HepG2 (cell line): Measurements from ENCODE around the gene RRAS. TPM values are rescaled to one million over a fixed set of nuclear protein-coding genes. Genes with fewer than 3 reads are reported as not detected.

ENCODE experiments used
- ATAC-seq: fragments of 200-7000 bp; cut with Tn5 transposase; 3 replicates; pipeline ENCODE4 v1.9.1; 2020; ENCODE audit warnings: mild to moderate bottlenecking, moderate library complexity
- BruUV-seq: library from RNA; stranded (reverse); fragments of 400-500 nt; replicated peaks from 2 replicates; lab custom pipeline; 2021; lab: Mats Ljungman, UMichigan
- CTCF ChIA-PET: fragments of 300-600 bp; formaldehyde crosslinking; extraction: SDS; loops from one replicate; lab custom pipeline; 2021; ENCODE audit warnings: low total read pairs, inconsistent platforms, low intra/inter-chr PET ratio; lab: Yijun Ruan, JAX
- POLR2A ChIA-PET: fragments of 350-600 bp; sonication (Branson Sonifier 250); formaldehyde crosslinking; loops from one replicate; lab custom pipeline; 2020; ENCODE audit warnings: antibody characterized with exemption, inconsistent platforms; lab: Yijun Ruan, JAX
- DNase-seq: peaks from one replicate; pipeline ENCODE4 v3.0.0-alpha.2; 2015; ENCODE audit warnings: low spot score
- FAIRE-seq: peaks from 3 replicates; lab custom pipeline; 2011; peaks lifted over from hg19 to GRCh38; lab: Jason Lieb, UNC
- H2AFZ ChIP-seq: one replicate; pipeline ENCODE4 v1.6.1; 2011; ENCODE audit warnings: low read length, inconsistent platforms
- H3K27ac ChIP-seq: fragments of 300-600 bp; 3 replicates; pipeline ENCODE4 v1.8.0; 2011; ENCODE audit warnings: mixed run types, mild to moderate bottlenecking, mixed read lengths, low read length, inconsistent platforms; ENCODE audit not compliant: insufficient read depth; ENCODE audit errors: extremely low read length
- H3K27me3 ChIP-seq, 2 experiments: fragments of 200-600 bp in 1 of 2; 2 replicates in 1 of 2; 3 replicates in 1 of 2; pipeline versions ENCODE4 v1.6.0 to v1.8.0; 2011; ENCODE audit warnings: low read length in 2 of 2, mild to moderate bottlenecking in 2 of 2, moderate library complexity in 2 of 2, inconsistent platforms in 1 of 2; ENCODE audit not compliant: insufficient read depth in 2 of 2, control insufficient read depth in 1 of 2
- H3K36me3 ChIP-seq, 2 experiments: fragments of 200-600 bp in 1 of 2; replicated peaks in 1 of 2; 2 replicates in 1 of 2; 3 replicates in 1 of 2; pipeline versions ENCODE4 v1.5.1 to v1.8.0; 2011; ENCODE audit warnings: low read length in 2 of 2, inconsistent platforms in 1 of 2; ENCODE audit not compliant: insufficient read depth in 2 of 2, control insufficient read depth in 1 of 2
- H3K4me1 ChIP-seq: 2 replicates; pipeline ENCODE4 v1.5.1; 2012; ENCODE audit warnings: low read length, inconsistent platforms; ENCODE audit not compliant: insufficient read depth
- H3K4me2 ChIP-seq: 2 replicates; pipeline ENCODE4 v1.6.0; 2011; ENCODE audit warnings: low read depth, low read length, inconsistent platforms
- H3K4me3 ChIP-seq, 3 experiments: fragments of 200-600 bp in 1 of 3; sonication (generic), shearing (Covaris generic) in 1 of 3; replicated peaks in 1 of 3; 2 replicates each; pipeline ENCODE4 v1.5.1; 2011 to 2016; ENCODE audit warnings: low read length in 3 of 3, inconsistent platforms in 2 of 3, low read depth in 2 of 3, mild to moderate bottlenecking in 2 of 3, control low read depth in 1 of 3, mixed read lengths in 1 of 3; ENCODE audit not compliant: insufficient read depth in 1 of 3
- H3K79me2 ChIP-seq: one replicate; pipeline ENCODE4 v1.6.1; 2011; ENCODE audit warnings: low read length, inconsistent platforms; ENCODE audit not compliant: insufficient read depth
- H3K9ac ChIP-seq: 2 replicates; pipeline ENCODE4 v1.6.0; 2011; ENCODE audit warnings: mild to moderate bottlenecking, low read depth, low read length, inconsistent platforms; ENCODE audit not compliant: insufficient read depth
- H3K9me3 ChIP-seq: 2 replicates; pipeline ENCODE4 v1.5.1; 2012; ENCODE audit warnings: mild to moderate bottlenecking, low read length
- H4K20me1 ChIP-seq: 2 replicates; pipeline ENCODE4 v1.6.0; 2011; ENCODE audit warnings: inconsistent platforms, mild to moderate bottlenecking, low read length, moderate library complexity; ENCODE audit not compliant: insufficient read depth
- ARNTL ChIP-seq: sonication (generic); formaldehyde crosslinking; IDR thresholded peaks from 2 replicates; pipeline ENCODE4 v1.4.0; 2020; ENCODE audit warnings: mild to moderate bottlenecking, missing genetic modification reagents
- ATF6 ChIP-seq: sonication (generic); formaldehyde crosslinking; conservative IDR thresholded peaks from 2 replicates; pipeline ENCODE4 v1.4.0; 2020; ENCODE audit warnings: missing genetic modification reagents
- CSRNP1 ChIP-seq: sonication (generic); formaldehyde crosslinking; IDR thresholded peaks from 2 replicates; pipeline ENCODE4 v1.8.1; 2023; ENCODE audit warnings: mild to moderate bottlenecking, missing genetic modification reagents
- FOSL2 ChIP-seq: sonication (generic); formaldehyde crosslinking; IDR thresholded peaks from 2 replicates; pipeline ENCODE4 v1.4.0; 2020; ENCODE audit warnings: missing genetic modification reagents
- HOMEZ ChIP-seq: IDR thresholded peaks from 2 replicates; pipeline ENCODE4 v1.6.1; 2016; ENCODE audit warnings: low read depth
- MAX ChIP-seq: IDR thresholded peaks from 2 replicates; pipeline ENCODE4 v1.6.1; 2012; ENCODE audit warnings: inconsistent platforms
- MED1 ChIP-seq: sonication (generic); formaldehyde crosslinking; IDR thresholded peaks from 2 replicates; pipeline ENCODE4 v1.4.0; 2020; ENCODE audit warnings: missing genetic modification reagents
- MXI1 ChIP-seq: IDR thresholded peaks from 3 replicates; pipeline ENCODE4 v1.6.1; 2012; ENCODE audit warnings: low read depth, low read length, inconsistent platforms, borderline replicate concordance
- PHF8 ChIP-seq: sonication (generic); formaldehyde crosslinking; IDR thresholded peaks from 2 replicates; pipeline ENCODE4 v1.5.0; 2020; ENCODE audit warnings: missing genetic modification reagents
- POLR2A ChIP-seq, 2 experiments: IDR thresholded peaks; 2 replicates each; pipeline ENCODE4 v1.6.1; 2011; ENCODE audit warnings: low read depth in 2 of 2, low read length in 2 of 2, mild to moderate bottlenecking in 1 of 2, moderate library complexity in 1 of 2; ENCODE audit not compliant: insufficient read depth in 1 of 2
- POLR2G ChIP-seq: fragments of 200-400 bp; formaldehyde crosslinking; IDR thresholded peaks from 2 replicates; pipeline ENCODE4 v1.6.1; 2018; ENCODE audit warnings: mild to moderate bottlenecking, low read depth, low read length, moderate library complexity
- SPEN ChIP-seq: sonication (generic); formaldehyde crosslinking; IDR thresholded peaks from 2 replicates; pipeline ENCODE4 v1.5.1; 2020; ENCODE audit warnings: low read depth, mild to moderate bottlenecking, missing genetic modification reagents
- YEATS2 ChIP-seq: sonication (generic); formaldehyde crosslinking; IDR thresholded peaks from 2 replicates; pipeline ENCODE4 v1.4.0; 2020; ENCODE audit warnings: missing genetic modification reagents, borderline replicate concordance
- ZNF264 ChIP-seq: sonication (generic); formaldehyde crosslinking; IDR thresholded peaks from 2 replicates; pipeline ENCODE4 v1.4.0; 2020; ENCODE audit warnings: missing genetic modification reagents
- ZNF768 ChIP-seq: sonication (generic); formaldehyde crosslinking; IDR thresholded peaks from 2 replicates; pipeline ENCODE4 v1.4.0; 2020; ENCODE audit warnings: missing genetic modification reagents
- WGBS: methylation state at CpG from one replicate; pipeline ENCODE4 v1.1.6; 2017; ENCODE audit warnings: low lambda C conversion rate; 5-methylcytosine and 5-hydroxymethylcytosine counted together
- in situ Hi-C: cut with HindIII; loops from 2 replicates; pipeline ENCODE4 v1.10.0; 2017; ENCODE audit warnings: low pct_unique_long_range_greater_than_20kb; ENCODE audit not compliant: extremely low pct_ligation_motif_present
- intact Hi-C: fragments of 100-400 bp; cut with micrococcal nuclease; formaldehyde crosslinking; loops from one replicate; pipeline ENCODE4 v1.10.0; 2022; ENCODE audit not compliant: unreplicated experiment
- polyA plus RNA-seq, 8 experiments: library from polyadenylated mRNA; depleted of rRNA in 3 of 8; stranded (reverse) in 7 of 8; unstranded in 1 of 8; fragments of >200 nt; fragmentation: Illumina TruSeq in 4 of 8; extraction: Trizol in 4 of 8; gene quantifications; 2 replicates each; pipeline versions ENCODE4 v1.2.1 to v1.2.3, GENCODE V29; 2011 to 2016; ENCODE audit warnings: low read depth in 4 of 8, missing spikeins in 1 of 8, mixed read lengths in 1 of 8; ENCODE audit not compliant: insufficient read depth in 1 of 8
- total RNA-seq, 5 experiments: library from RNA; depleted of rRNA; stranded (reverse); fragments of >200 nt; fragmentation: Illumina TruSeq; extraction: Trizol; gene quantifications; 2 replicates each; pipeline ENCODE4 v1.2.3, GENCODE V29; 2016; ENCODE audit warnings: low read depth in 1 of 5
- TF ChIP-seq, protein P1 (sequence below): sonication (generic); formaldehyde crosslinking; IDR thresholded peaks from 2 replicates; pipeline ENCODE4 v1.4.0; 2020; ENCODE audit warnings: low read depth, mild to moderate bottlenecking, missing genetic modification reagents
- TF ChIP-seq, protein P2 (sequence below): sonication (generic); formaldehyde crosslinking; IDR thresholded peaks from 2 replicates; pipeline ENCODE4 v1.4.0; 2020; ENCODE audit warnings: mild to moderate bottlenecking, missing genetic modification reagents

Gene RRAS
- total and polyA plus RNA-seq, 2 of the 13 experiments (the other 11 are each of a cell fraction or from before 2014, with no cell fraction given) = 1.5 to 12.0 TPM

GRCh38 chr19:49676136-49676783 lies 36.3 kb upstream of the RRAS start:
- H3K27me3 ChIP-seq = no peaks in the 10 kb centered on the region; a peak in 1 of 5 replicates
- no peaks in the 10 kb centered on the region for H3K9me3 ChIP-seq
- peak overlapping the region; percentile 95 for H3K27ac ChIP-seq
- peak overlapping the region; percentile 95 for H3K9ac ChIP-seq
- peak overlapping the region; percentile 35 to 99 (median 51); a peak in 5 of 6 replicates for H3K4me3 ChIP-seq
- ChIA-PET POLR2A (interaction anchor here (0.6 to 3.8 kb wide), 35 partner anchors 9 to 683 kb away, joined by 3 to 77 read pairs (median 4); partner anchors contain the start of genes ADM5, AKT1S1, AP2A1 and BCL2L12), CTCF (interaction anchor here (0.6 kb wide), 1 partner anchor 33 kb away, joined by 3 read pairs; no protein-coding TSS in a partner anchor)
- peak overlapping the region; percentile 97 for H2AFZ ChIP-seq
- ATAC-seq (0 out of 3 replicates have a peak, but pooled peaks have one; percentile 4), DNase-seq (peak; percentile 80), FAIRE-seq (no peak)
- in situ Hi-C loops = loop anchor here (10.0 kb wide), 1 partner anchor 81 kb away; the partner anchor contains the start of gene PRR12
- BruUV-seq = TSS peak; percentile 71
- H3K4me2 ChIP-seq = peak overlapping the region; percentile 77
- H3K36me3 ChIP-seq = peaks cover 0 to 8% of the 10 kb centered on the region in 2 experiments; a peak in 3 of 5 replicates
- peaks cover 37% of the 10 kb centered on the region for H3K79me2 ChIP-seq
- 36% methylated on average over 27 of the region's 27 CpGs for WGBS
- peaks cover 32% of the 10 kb centered on the region for H4K20me1 ChIP-seq
- intact Hi-C loops = loop anchor here (2.0 to 5.0 kb wide), 2 partner anchors 34 to 95 kb away; partner anchors contain the start of genes NOSIP, PRRG2, RRAS and SCAF1
- H3K4me1 ChIP-seq = peaks cover 47% of the 10 kb centered on the region
- TF ChIP-seq MXI1 = peak; percentile 40; the same call in 1 of the 3 replicates
- no peak; the same call in 1 of the 2 replicates for TF ChIP-seq YEATS2
- TF ChIP-seq POLR2G = peak; percentile 86
- TF ChIP-seq MED1 (CRISPR knock-in tag) = 0 out of 2 replicates have a peak, but pooled peaks have one; percentile 19
- peak; percentile 73; the same call in 1 of the 2 replicates for TF ChIP-seq ARNTL (CRISPR knock-in tag)
- no peak for TF ChIP-seq HOMEZ (CRISPR knock-in tag)
- 0 out of 2 replicates have a peak, but pooled peaks have one; percentile 24 for TF ChIP-seq CSRNP1 (CRISPR knock-in tag)
- peak; percentile 53 for TF ChIP-seq PHF8 (CRISPR knock-in tag)
- TF ChIP-seq, protein P1, sequence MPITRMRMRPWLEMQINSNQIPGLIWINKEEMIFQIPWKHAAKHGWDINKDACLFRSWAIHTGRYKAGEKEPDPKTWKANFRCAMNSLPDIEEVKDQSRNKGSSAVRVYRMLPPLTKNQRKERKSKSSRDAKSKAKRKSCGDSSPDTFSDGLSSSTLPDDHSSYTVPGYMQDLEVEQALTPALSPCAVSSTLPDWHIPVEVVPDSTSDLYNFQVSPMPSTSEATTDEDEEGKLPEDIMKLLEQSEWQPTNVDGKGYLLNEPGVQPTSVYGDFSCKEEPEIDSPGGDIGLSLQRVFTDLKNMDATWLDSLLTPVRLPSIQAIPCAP (CRISPR knock-in tag) = no peak
- TF ChIP-seq POLR2A (IDR thresholded peaks at IDR 0.05; ENCODE audit: insufficient read depth in 1 of 2, low read depth in 2 of 2, low read length in 2 of 2) = peak; percentile 71 to 77
- TF ChIP-seq ZNF768 (CRISPR knock-in tag) = peak; percentile 68
- TF ChIP-seq FOSL2 (CRISPR knock-in tag) = peak; percentile 64
- TF ChIP-seq, protein P2, sequence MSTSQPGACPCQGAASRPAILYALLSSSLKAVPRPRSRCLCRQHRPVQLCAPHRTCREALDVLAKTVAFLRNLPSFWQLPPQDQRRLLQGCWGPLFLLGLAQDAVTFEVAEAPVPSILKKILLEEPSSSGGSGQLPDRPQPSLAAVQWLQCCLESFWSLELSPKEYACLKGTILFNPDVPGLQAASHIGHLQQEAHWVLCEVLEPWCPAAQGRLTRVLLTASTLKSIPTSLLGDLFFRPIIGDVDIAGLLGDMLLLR (CRISPR knock-in tag) = no peak
- TF ChIP-seq SPEN (CRISPR knock-in tag) = peak; percentile 28; the same call in 1 of the 2 replicates
- TF ChIP-seq MAX = peak; percentile 60
- TF ChIP-seq ATF6 (CRISPR knock-in tag) = no peak
- TF ChIP-seq ZNF264 = no peak
